HepG2 (cell line): ENCODE data around the gene CEBPB. TPM values are rescaled to one million over a fixed set of nuclear protein-coding genes. Genes with fewer than 3 reads are reported as not detected.
A peak's percentile ranks its signal among the peaks of the same experiment; 100 is the strongest.

Experiments used
- AGO2 ChIP-seq: fragments of 200-400 bp; formaldehyde crosslinking; optimal IDR thresholded peaks from 2 replicates; pipeline ENCODE3; 2017; ENCODE audit warnings: mild to moderate bottlenecking, low read depth, low read length, moderate library complexity
- ATAD3A ChIP-seq: sonication (generic); formaldehyde crosslinking; IDR thresholded peaks from 2 replicates; pipeline ENCODE4 v1.4.0; 2020; ENCODE audit warnings: missing genetic modification reagents
- HNRNPK ChIP-seq: fragments of 200-400 bp; formaldehyde crosslinking; IDR thresholded peaks from 2 replicates; pipeline ENCODE4 v1.6.1; 2018; ENCODE audit warnings: low read length, low read depth, moderate library complexity, mild to moderate bottlenecking; ENCODE audit not compliant: poor library complexity, severe bottlenecking
- KDM5A ChIP-seq: fragments of 200-600 bp; sonication (generic); IDR thresholded peaks from 2 replicates; pipeline ENCODE4 v1.7.0; 2018; ENCODE audit warnings: antibody characterized with exemption, mild to moderate bottlenecking, low read length, borderline replicate concordance
- MED1 ChIP-seq: sonication (generic); formaldehyde crosslinking; IDR thresholded peaks from 2 replicates; pipeline ENCODE4 v1.4.0; 2020; ENCODE audit warnings: missing genetic modification reagents
- NR3C1 ChIP-seq: sonication (generic); formaldehyde crosslinking; IDR thresholded peaks from 2 replicates; pipeline ENCODE4 v1.4.0; 2020; ENCODE audit warnings: missing genetic modification reagents
- SIX4 ChIP-seq: sonication (generic); formaldehyde crosslinking; IDR thresholded peaks from 2 replicates; pipeline ENCODE4 v1.4.0; 2020; ENCODE audit warnings: missing genetic modification reagents
- TCF12 ChIP-seq, 2 experiments: fragments of 450-650 bp in 1 of 2; sonication (generic) in 1 of 2; formaldehyde crosslinking in 1 of 2; IDR thresholded peaks; 2 replicates each; pipeline versions ENCODE4 v1.6.1 to v1.8.0; 2017 to 2022; ENCODE audit warnings: antibody characterized with exemption in 1 of 2, mild to moderate bottlenecking in 1 of 2, missing genetic modification reagents in 1 of 2, moderate library complexity in 1 of 2
- TRIM24 ChIP-seq: sonication (generic); formaldehyde crosslinking; IDR thresholded peaks from 2 replicates; pipeline ENCODE4 v1.8.0; 2022; ENCODE audit warnings: mild to moderate bottlenecking, missing genetic modification reagents
- ZNF329 ChIP-seq: sonication (generic); formaldehyde crosslinking; IDR thresholded peaks from 2 replicates; pipeline ENCODE4 v1.9.0; 2021; ENCODE audit warnings: low read depth, mild to moderate bottlenecking, missing genetic modification reagents
- ZNF350 ChIP-seq: sonication (generic); formaldehyde crosslinking; IDR thresholded peaks from 2 replicates; pipeline ENCODE4 v1.4.0; 2020; ENCODE audit warnings: mild to moderate bottlenecking, low read depth, missing genetic modification reagents, borderline replicate concordance
- ZNF704 ChIP-seq: sonication (generic); formaldehyde crosslinking; IDR thresholded peaks from 2 replicates; pipeline ENCODE4 v1.8.1; 2023; ENCODE audit warnings: mild to moderate bottlenecking, inconsistent platforms, moderate library complexity, missing genetic modification reagents, borderline replicate concordance
- polyA plus RNA-seq, 8 experiments: library from polyadenylated mRNA; depleted of rRNA in 3 of 8; stranded (reverse) in 7 of 8; unstranded in 1 of 8; fragments of >200 nt; fragmentation: Illumina TruSeq in 4 of 8; extraction: Trizol in 4 of 8; gene quantifications; 2 replicates each; pipeline versions ENCODE4 v1.2.1 to v1.2.3, GENCODE V29; 2011 to 2016; ENCODE audit warnings: low read depth in 4 of 8, missing spikeins in 1 of 8, mixed read lengths in 1 of 8; ENCODE audit not compliant: insufficient read depth in 1 of 8
- total RNA-seq, 5 experiments: library from RNA; depleted of rRNA; stranded (reverse); fragments of >200 nt; fragmentation: Illumina TruSeq; extraction: Trizol; gene quantifications; 2 replicates each; pipeline ENCODE4 v1.2.3, GENCODE V29; 2016; ENCODE audit warnings: low read depth in 1 of 5
- TF ChIP-seq, protein P1 (sequence below): sonication (generic); formaldehyde crosslinking; IDR thresholded peaks from 2 replicates; pipeline ENCODE4 v1.9.0; 2021; ENCODE audit warnings: mild to moderate bottlenecking, missing genetic modification reagents
- TF ChIP-seq, protein P2 (sequence below): IDR thresholded peaks from 2 replicates; pipeline ENCODE4 v1.6.1; 2016
- TF ChIP-seq, protein P3 (sequence below): IDR thresholded peaks from 2 replicates; pipeline ENCODE4 v1.6.1; 2016; ENCODE audit warnings: low read depth, control low read depth

The CEBPB gene
- total and polyA plus RNA-seq, 2 of the 13 experiments (the other 11 are each of a cell fraction or from before 2014, with no cell fraction given) = 18.5 to 28.2 TPM

DNA sequence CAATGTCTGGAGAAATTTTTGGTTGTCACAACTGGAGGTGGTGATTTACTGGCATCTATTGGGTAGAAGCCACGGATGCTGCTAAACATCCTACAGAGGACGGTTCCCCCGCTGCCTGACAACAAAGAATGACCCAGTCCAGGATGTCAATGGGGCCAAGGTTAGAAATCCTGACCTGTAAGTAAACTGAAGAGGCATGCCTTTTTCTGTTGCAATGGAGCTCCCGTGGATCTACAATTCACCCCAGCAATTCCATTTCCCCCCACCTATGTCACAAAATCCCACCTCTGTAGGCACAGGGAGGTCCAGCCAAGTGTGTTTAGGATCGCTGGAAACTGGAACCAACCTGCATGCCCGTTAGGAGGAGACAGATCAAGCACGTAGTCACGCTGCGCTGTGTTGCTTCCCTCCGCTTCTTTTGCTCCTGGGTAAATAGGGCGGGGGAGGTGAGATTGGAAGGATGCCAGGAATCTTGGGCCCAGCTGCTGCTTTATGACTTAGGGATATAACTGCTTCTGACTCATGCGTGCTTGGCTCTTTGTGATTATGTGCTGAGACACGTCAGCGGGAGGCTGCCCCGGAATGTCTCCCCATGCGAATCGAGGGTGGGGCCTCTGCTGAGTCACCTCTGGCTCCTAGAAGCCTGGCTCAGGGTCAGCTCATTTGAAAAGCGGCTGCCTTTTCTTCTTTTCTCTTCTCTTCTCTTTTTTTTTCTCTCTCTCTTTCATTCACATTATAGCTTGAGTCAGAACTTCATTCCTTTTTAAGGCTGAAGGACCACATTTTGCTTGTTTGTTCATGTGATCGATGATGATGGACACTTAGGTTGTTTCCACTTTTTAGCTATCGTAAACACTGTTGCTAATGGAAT lies 24.7 kb upstream of the CEBPB start (continued):
- TF ChIP-seq TRIM24 (CRISPR knock-in tag) (no peak), ZNF704 (CRISPR knock-in tag) (peak; percentile 80; the same call in 1 of the 2 replicates), MED1 (peak; percentile 95), ZNF329 (CRISPR knock-in tag) (0 out of 2 replicates have a peak, but pooled peaks have one; percentile 34), ZNF350 (CRISPR knock-in tag) (peak; percentile 100), ATAD3A (CRISPR knock-in tag) (no peak), AGO2 (no peak), SIX4 (CRISPR knock-in tag) (no peak; the same call in none of the 2 replicates), NR3C1 (no peak), TCF12 (IDR thresholded peaks at IDR 0.05) (no peak), TCF12 (CRISPR knock-in tag; IDR thresholded peaks at IDR 0.05) (peak; percentile 73), KDM5A (peak; percentile 50; the same call in 1 of the 2 replicates), HNRNPK (no peak)
- TF ChIP-seq, protein P1, sequence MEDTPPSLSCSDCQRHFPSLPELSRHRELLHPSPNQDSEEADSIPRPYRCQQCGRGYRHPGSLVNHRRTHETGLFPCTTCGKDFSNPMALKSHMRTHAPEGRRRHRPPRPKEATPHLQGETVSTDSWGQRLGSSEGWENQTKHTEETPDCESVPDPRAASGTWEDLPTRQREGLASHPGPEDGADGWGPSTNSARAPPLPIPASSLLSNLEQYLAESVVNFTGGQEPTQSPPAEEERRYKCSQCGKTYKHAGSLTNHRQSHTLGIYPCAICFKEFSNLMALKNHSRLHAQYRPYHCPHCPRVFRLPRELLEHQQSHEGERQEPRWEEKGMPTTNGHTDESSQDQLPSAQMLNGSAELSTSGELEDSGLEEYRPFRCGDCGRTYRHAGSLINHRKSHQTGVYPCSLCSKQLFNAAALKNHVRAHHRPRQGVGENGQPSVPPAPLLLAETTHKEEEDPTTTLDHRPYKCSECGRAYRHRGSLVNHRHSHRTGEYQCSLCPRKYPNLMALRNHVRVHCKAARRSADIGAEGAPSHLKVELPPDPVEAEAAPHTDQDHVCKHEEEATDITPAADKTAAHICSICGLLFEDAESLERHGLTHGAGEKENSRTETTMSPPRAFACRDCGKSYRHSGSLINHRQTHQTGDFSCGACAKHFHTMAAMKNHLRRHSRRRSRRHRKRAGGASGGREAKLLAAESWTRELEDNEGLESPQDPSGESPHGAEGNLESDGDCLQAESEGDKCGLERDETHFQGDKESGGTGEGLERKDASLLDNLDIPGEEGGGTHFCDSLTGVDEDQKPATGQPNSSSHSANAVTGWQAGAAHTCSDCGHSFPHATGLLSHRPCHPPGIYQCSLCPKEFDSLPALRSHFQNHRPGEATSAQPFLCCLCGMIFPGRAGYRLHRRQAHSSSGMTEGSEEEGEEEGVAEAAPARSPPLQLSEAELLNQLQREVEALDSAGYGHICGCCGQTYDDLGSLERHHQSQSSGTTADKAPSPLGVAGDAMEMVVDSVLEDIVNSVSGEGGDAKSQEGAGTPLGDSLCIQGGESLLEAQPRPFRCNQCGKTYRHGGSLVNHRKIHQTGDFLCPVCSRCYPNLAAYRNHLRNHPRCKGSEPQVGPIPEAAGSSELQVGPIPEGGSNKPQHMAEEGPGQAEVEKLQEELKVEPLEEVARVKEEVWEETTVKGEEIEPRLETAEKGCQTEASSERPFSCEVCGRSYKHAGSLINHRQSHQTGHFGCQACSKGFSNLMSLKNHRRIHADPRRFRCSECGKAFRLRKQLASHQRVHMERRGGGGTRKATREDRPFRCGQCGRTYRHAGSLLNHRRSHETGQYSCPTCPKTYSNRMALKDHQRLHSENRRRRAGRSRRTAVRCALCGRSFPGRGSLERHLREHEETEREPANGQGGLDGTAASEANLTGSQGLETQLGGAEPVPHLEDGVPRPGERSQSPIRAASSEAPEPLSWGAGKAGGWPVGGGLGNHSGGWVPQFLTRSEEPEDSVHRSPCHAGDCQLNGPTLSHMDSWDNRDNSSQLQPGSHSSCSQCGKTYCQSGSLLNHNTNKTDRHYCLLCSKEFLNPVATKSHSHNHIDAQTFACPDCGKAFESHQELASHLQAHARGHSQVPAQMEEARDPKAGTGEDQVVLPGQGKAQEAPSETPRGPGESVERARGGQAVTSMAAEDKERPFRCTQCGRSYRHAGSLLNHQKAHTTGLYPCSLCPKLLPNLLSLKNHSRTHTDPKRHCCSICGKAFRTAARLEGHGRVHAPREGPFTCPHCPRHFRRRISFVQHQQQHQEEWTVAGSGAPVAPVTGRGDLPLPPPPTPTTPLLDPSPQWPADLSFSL = peak; percentile 65; the same call in 1 of the 2 replicates
- TF ChIP-seq, protein P2, sequence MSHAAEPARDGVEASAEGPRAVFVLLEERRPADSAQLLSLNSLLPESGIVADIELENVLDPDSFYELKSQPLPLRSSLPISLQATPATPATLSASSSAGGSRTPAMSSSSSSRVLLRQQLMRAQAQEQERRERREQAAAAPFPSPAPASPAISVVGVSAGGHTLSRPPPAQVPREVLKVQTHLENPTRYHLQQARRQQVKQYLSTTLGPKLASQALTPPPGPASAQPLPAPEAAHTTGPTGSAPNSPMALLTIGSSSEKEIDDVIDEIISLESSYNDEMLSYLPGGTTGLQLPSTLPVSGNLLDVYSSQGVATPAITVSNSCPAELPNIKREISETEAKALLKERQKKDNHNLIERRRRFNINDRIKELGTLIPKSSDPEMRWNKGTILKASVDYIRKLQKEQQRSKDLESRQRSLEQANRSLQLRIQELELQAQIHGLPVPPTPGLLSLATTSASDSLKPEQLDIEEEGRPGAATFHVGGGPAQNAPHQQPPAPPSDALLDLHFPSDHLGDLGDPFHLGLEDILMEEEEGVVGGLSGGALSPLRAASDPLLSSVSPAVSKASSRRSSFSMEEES (CRISPR knock-in tag) = peak; percentile 54
- TF ChIP-seq, protein P3, sequence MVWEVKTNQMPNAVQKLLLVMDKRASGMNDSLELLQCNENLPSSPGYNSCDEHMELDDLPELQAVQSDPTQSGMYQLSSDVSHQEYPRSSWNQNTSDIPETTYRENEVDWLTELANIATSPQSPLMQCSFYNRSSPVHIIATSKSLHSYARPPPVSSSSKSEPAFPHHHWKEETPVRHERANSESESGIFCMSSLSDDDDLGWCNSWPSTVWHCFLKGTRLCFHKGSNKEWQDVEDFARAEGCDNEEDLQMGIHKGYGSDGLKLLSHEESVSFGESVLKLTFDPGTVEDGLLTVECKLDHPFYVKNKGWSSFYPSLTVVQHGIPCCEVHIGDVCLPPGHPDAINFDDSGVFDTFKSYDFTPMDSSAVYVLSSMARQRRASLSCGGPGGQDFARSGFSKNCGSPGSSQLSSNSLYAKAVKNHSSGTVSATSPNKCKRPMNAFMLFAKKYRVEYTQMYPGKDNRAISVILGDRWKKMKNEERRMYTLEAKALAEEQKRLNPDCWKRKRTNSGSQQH (CRISPR knock-in tag) = peak; percentile 87
